Fibroblast of villous mesenchyme (primary cell): Measurements from ENCODE around the gene TUBA4A. TPM values are rescaled to one million over a fixed set of nuclear protein-coding genes. Genes with fewer than 3 reads are reported as not detected.

ENCODE experiments used
- DNase-seq: peaks from one replicate; pipeline ENCODE4 v3.0.0-alpha.2; 2010; ENCODE audit warnings: low read depth
- H3K4me3 ChIP-seq: 2 replicates; pipeline ENCODE4 v1.5.1; 2011; ENCODE audit warnings: low read depth, mild to moderate bottlenecking, low read length
- CTCF ChIP-seq: IDR thresholded peaks from 2 replicates; pipeline ENCODE4 v1.5.1; 2012; ENCODE audit warnings: low read depth, mild to moderate bottlenecking, low read length; ENCODE audit not compliant: insufficient read depth
- total RNA-seq: library from RNA; depleted of rRNA; stranded (reverse); fragments of >200 nt; gene quantifications from 2 replicates; pipeline ENCODE4 v1.2.3, GENCODE V29; 2012

Gene TUBA4A
- total RNA-seq, 1 donor = 27.6 TPM

- no peak for DNase-seq
- no peak overlapping the region for H3K4me3 ChIP-seq
- no peak for TF ChIP-seq CTCF
Observed at GRCh38 chr2:219223831-219224610, 29.7 kb downstream of the TUBA4A start.

- no peak for TF ChIP-seq CTCF
- DNase-seq = no peak
Observed at GRCh38 chr2:219221957-219222518, 31.7 kb downstream of the TUBA4A start.

GRCh38 chr2:219220652-219221402 is 32.9 kb downstream of the TUBA4A start:
- DNase-seq = no peak
- TF ChIP-seq CTCF = no peak
- no peak overlapping the region for H3K4me3 ChIP-seq

More at GRCh38 chr2:219221957-219222518, 31.7 kb downstream of the TUBA4A start:
- no peak overlapping the region for H3K4me3 ChIP-seq

GRCh38 chr2:219219784-219220532 is 33.8 kb downstream of the TUBA4A start:
- no peak overlapping the region for H3K4me3 ChIP-seq
- no peak for DNase-seq
- TF ChIP-seq CTCF = no peak

GRCh38 chr2:219218732-219219701 is 34.7 kb downstream of the TUBA4A start, which contains the start of gene ABCB6:
TSS of gene ABCB6 (minus strand) at chr2:219218958. CDS start at chr2:219218673, 285 bp downstream.
- TF ChIP-seq CTCF = no peak
- DNase-seq = peak; percentile 92
- peak within 1 kb of the TSS; percentile 61 for H3K4me3 ChIP-seq
